ENCODE results near the gene TALDO1. TPM values are rescaled to one million over a fixed set of nuclear protein-coding genes. Genes with fewer than 3 reads are reported as not detected.

Gene TALDO1
- polyA plus RNA-seq, 1 donor from 2014 or later: 156 TPM

- Histone ChIP-seq H3K4me3 (ENCODE audit: low read length) (peak within 1 kb of the TSS; percentile 83), H3K9ac (ENCODE audit: low read length) (peak within 1 kb of the TSS; percentile 79), H3K36me3 (ENCODE audit: insufficient read depth, low read length) (no peaks in the 10 kb centered on the region), H3F3A (ENCODE audit: insufficient read depth, low read length, poor library complexity, severe bottlenecking) (no peaks in the 10 kb centered on the region), H3K4me2 (ENCODE audit: low read length) (peak within 1 kb of the TSS; percentile 85), H3K9me3 (ENCODE audit: low read length) (no peaks in the 10 kb centered on the region), H3K27ac (ENCODE audit: low read length) (peak within 1 kb of the TSS; percentile 30), H2AFZ (ENCODE audit: low read depth, low read length) (no peak within 1 kb of the TSS), H4K20me1 (ENCODE audit: insufficient read depth) (no peaks in the 10 kb centered on the region), H3K9me2 (ENCODE audit: insufficient read depth, low read length) (no peaks in the 10 kb centered on the region), H3K27me3 (ENCODE audit: insufficient read depth, low read depth, low read length) (no peaks in the 10 kb centered on the region), H3K79me2 (replicated peaks; ENCODE audit: insufficient read depth, low read length) (peaks cover 6% of the 10 kb centered on the region)
- TF ChIP-seq TAF1 (IDR thresholded peaks at IDR 0.05; ENCODE audit: low read depth) (peak; percentile 69), POLR2AphosphoS5 (IDR thresholded peaks at IDR 0.05) (peak; percentile 76), MXI1 (conservative IDR thresholded peaks at IDR 0.05; ENCODE audit: poor library complexity, severe bottlenecking) (no peak)
Measured at GRCh38 chr11:789943-790342, 42.7 kb downstream of the TALDO1 start, which contains the start of gene CEND1. Gene CEND1 (minus strand): TSS chr11:790090. CDS start chr11:788576, 1,514 bp downstream.

DNA sequence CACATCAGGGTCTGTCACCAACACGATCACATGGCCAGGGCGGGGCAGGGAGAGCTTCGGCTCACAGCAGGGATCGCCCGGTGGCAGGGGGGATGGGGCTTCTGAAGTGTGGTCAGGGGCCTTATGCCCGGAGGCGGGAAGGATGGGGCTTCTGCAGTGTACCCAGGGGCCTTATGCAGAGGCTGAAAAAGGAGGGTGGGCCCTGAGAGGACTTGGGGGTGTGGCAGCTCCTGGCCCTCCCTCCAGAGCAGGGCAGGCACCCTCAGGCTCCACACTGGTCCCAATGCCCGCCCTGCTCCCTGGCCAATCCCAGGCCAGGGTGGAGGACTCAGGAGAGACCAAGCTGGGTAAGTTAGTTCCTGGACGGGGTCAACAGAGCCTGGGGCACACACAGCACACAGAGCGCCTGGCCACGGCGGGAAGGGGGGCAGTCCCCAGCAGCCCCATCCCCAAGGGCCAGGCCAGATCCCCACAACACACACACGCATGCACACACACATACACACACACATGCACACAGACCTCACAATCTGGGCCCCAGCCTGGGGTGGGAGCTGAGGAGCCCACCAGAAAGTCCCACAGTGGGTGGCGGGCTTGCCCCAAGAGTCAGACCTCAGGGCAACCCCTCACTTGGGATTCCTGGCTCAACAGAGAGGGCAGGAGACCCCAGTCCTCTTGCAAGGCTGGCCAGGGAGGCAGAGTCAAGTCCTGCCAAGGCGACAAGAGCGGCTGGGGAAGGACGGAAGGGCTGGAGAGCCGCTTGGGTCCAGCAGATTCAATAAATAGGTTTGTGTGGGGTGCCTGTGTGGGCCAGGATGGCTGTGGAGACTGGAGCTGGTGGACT lies 43.7 kb downstream of the TALDO1 start:
- no peak overlapping the region for H3K4me3 ChIP-seq (ENCODE audit: low read length)
- no peak overlapping the region for H3K27ac ChIP-seq (ENCODE audit: low read length)
- no peak for TF ChIP-seq EP300 (conservative IDR thresholded peaks at IDR 0.05; ENCODE audit: poor library complexity, severe bottlenecking)
- no peak for TF ChIP-seq CTCF (IDR thresholded peaks at IDR 0.05; ENCODE audit: poor library complexity, severe bottlenecking)
- TF ChIP-seq POLR2AphosphoS5 (IDR thresholded peaks at IDR 0.05): no peak
- no peak for TF ChIP-seq TAF1 (IDR thresholded peaks at IDR 0.05; ENCODE audit: low read depth)
- TF ChIP-seq, protein P1, sequence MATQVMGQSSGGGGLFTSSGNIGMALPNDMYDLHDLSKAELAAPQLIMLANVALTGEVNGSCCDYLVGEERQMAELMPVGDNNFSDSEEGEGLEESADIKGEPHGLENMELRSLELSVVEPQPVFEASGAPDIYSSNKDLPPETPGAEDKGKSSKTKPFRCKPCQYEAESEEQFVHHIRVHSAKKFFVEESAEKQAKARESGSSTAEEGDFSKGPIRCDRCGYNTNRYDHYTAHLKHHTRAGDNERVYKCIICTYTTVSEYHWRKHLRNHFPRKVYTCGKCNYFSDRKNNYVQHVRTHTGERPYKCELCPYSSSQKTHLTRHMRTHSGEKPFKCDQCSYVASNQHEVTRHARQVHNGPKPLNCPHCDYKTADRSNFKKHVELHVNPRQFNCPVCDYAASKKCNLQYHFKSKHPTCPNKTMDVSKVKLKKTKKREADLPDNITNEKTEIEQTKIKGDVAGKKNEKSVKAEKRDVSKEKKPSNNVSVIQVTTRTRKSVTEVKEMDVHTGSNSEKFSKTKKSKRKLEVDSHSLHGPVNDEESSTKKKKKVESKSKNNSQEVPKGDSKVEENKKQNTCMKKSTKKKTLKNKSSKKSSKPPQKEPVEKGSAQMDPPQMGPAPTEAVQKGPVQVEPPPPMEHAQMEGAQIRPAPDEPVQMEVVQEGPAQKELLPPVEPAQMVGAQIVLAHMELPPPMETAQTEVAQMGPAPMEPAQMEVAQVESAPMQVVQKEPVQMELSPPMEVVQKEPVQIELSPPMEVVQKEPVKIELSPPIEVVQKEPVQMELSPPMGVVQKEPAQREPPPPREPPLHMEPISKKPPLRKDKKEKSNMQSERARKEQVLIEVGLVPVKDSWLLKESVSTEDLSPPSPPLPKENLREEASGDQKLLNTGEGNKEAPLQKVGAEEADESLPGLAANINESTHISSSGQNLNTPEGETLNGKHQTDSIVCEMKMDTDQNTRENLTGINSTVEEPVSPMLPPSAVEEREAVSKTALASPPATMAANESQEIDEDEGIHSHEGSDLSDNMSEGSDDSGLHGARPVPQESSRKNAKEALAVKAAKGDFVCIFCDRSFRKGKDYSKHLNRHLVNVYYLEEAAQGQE (IDR thresholded peaks at IDR 0.05; ENCODE audit: borderline replicate concordance): no peak
- no peak for TF ChIP-seq EZH2 (IDR thresholded peaks at IDR 0.05; ENCODE audit: borderline replicate concordance, insufficient read depth, low read length, poor library complexity, severe bottlenecking)
- TF ChIP-seq RAD21 (conservative IDR thresholded peaks at IDR 0.05): no peak
- no peak for TF ChIP-seq MXI1 (conservative IDR thresholded peaks at IDR 0.05; ENCODE audit: poor library complexity, severe bottlenecking)
- TF ChIP-seq SMC3 (conservative IDR thresholded peaks at IDR 0.05; ENCODE audit: poor library complexity): no peak
- no peak overlapping the region for H2AFZ ChIP-seq (ENCODE audit: low read depth, low read length)
- no peaks in the 10 kb centered on the region for H4K20me1 ChIP-seq (ENCODE audit: insufficient read depth)
- H3K9me2 ChIP-seq (ENCODE audit: insufficient read depth, low read length): no peaks in the 10 kb centered on the region
- no peaks in the 10 kb centered on the region for H3K27me3 ChIP-seq (ENCODE audit: insufficient read depth, low read depth, low read length)
- H3K4me2 ChIP-seq (ENCODE audit: low read length): no peak overlapping the region
- no peak overlapping the region for H3K9ac ChIP-seq (ENCODE audit: low read length)
- no peaks in the 10 kb centered on the region for H3K9me3 ChIP-seq (ENCODE audit: low read length)
- peaks cover 9% of the 10 kb centered on the region for H3K79me2 ChIP-seq (replicated peaks; ENCODE audit: insufficient read depth, low read length)
- H3F3A ChIP-seq (ENCODE audit: insufficient read depth, low read length, poor library complexity, severe bottlenecking): no peaks in the 10 kb centered on the region
- no peaks in the 10 kb centered on the region for H3K36me3 ChIP-seq (ENCODE audit: insufficient read depth, low read length)

All from neural cell (in vitro differentiated cells).